Dendritic cell treated with granulocyte-macrophage colony-stimulating factor and Interleukin-4, amounts not matched to agents 40 ng/mL and 50 ng/mL, for 4 days (primary cell): Measurements from ENCODE around the gene IFITM10.
A peak's percentile ranks its signal among the peaks of the same experiment; 100 is the strongest.
"Not testable (repeated sequence)": the region's sequence is repeated elsewhere in the genome, so short reads cannot be mapped to it uniquely, and the experiment has no call there.

Experiments
- H3K27ac Mint-ChIP-seq: one replicate; pipeline ENCODE4 v1.8.0; 2022; ENCODE audit warnings: mild to moderate bottlenecking, mixed read lengths
- H3K27me3 Mint-ChIP-seq: one replicate; pipeline ENCODE4 v1.8.0; 2022; ENCODE audit warnings: mild to moderate bottlenecking, mixed read lengths
- H3K36me3 Mint-ChIP-seq: one replicate; pipeline ENCODE4 v1.8.0; 2022; ENCODE audit warnings: low read depth, mixed read lengths
- H3K4me1 Mint-ChIP-seq: one replicate; pipeline ENCODE4 v1.8.0; 2022; ENCODE audit warnings: low read depth, mixed read lengths
- H3K4me3 Mint-ChIP-seq: one replicate; pipeline ENCODE4 v1.8.0; 2022; ENCODE audit warnings: mild to moderate bottlenecking, moderate library complexity, mixed read lengths
- H3K9me3 Mint-ChIP-seq: one replicate; pipeline ENCODE4 v1.8.0; 2022; ENCODE audit warnings: mixed read lengths
- intact Hi-C: fragments of 100-400 bp; cut with micrococcal nuclease; formaldehyde crosslinking; loops from one replicate; pipeline ENCODE4 v1.15.0; 2022

IFITM10 gene

DNA sequence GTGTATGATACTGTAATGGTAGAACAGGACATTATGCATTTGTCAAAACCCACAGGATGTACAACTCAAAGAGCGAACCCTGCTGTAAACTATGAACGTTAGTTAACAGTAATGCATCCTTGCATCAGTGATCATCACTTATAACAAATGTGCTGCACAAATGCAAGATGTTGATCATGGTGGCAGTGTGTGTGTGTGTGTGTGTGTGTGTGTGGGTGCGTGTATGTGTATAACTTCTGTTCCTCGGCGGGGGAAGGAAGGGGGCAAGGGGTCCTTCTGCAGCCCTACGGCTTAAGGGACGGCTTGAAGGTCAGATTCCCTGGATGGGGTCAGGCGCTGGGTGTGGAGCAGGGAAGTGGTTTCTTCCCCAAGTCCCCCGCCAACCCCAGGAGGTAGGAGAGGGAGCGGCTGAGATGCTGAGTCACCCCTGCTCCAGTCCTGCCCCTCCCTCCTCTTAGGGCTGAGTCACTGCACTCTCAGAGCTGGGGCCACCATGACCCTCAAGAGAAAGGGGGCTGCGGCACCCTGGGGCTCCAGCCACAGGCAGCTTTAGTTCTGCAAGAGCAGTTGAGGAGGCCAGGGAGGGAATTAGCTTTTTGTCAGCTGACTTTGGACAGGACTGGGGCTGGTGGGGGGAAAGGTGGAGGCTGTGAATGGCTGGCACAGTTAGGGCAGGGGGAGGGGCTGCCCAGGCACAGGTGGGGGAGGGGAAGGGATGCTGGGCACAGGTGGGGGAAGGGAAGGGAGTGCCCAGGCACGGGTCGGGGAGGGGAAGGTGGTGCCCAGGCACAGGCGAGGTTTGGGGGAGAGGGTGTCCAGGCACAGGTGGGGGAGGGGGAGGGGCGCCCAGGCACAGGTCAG is 22.1 kb upstream of the IFITM10 start:
- peaks cover 84% of the 10 kb centered on the region for H3K4me1 Mint-ChIP-seq
- intact Hi-C loops: loop anchor here (1.0 kb wide), 1 partner anchor 14 kb away; no protein-coding TSS in a partner anchor
- H3K27ac Mint-ChIP-seq: peak overlapping the region; percentile 87
- H3K27me3 Mint-ChIP-seq: peaks cover 12% of the 10 kb centered on the region
- no peaks in the 10 kb centered on the region for H3K36me3 Mint-ChIP-seq
- H3K9me3 Mint-ChIP-seq: no peaks in the 10 kb centered on the region
- H3K4me3 Mint-ChIP-seq: peak overlapping the region; percentile 64

DNA sequence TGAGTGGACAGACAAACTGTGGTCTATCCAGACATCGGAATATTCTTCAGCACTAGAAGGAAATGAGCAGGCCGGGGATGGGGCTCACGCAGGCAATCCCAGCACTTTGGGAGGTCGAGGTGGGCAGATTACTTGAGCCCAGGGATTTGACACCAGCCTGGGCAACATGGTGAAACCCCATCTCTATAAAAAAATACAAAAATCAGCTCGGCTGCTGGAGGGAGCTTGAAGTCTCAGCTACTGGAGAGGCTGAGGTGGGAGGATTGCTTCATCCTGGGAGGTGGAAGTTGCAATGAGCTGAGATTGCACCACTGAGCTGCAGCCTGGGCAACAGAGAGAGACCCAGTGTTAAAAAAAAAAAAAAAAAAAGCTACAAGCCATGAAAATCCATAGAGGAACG is 21.3 kb upstream of the IFITM10 start:
- peak overlapping the region; percentile 87 for H3K27ac Mint-ChIP-seq
- H3K4me1 Mint-ChIP-seq: peaks cover 76% of the 10 kb centered on the region
- no peaks in the 10 kb centered on the region for H3K9me3 Mint-ChIP-seq
- H3K4me3 Mint-ChIP-seq: peak overlapping the region; percentile 64
- H3K36me3 Mint-ChIP-seq: no peaks in the 10 kb centered on the region
- intact Hi-C loops: loop anchor here (1.0 kb wide), 1 partner anchor 15 kb away; no protein-coding TSS in a partner anchor
- H3K27me3 Mint-ChIP-seq: peaks cover 8% of the 10 kb centered on the region

DNA sequence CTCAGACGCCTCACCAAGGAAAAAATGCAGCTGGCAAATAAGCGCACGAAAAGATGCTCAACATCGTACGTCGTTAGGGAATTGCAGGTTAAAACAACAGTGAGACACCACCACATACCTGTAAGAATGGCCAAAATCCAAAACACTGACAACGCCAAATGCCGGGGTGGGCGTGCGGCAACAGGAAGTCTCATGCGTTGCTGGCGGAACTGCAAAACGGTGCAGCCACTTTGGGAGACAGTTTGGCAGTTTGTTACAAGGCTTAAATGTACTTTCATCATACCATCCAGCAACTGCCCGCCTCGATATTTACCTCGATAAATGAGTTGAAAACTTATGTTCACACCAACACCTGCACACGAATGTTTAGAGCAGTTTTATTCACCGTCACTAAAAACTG is 20.9 kb upstream of the IFITM10 start:
- Mint-ChIP-seq H3K4me1 (peaks cover 73% of the 10 kb centered on the region), H3K4me3 (no peak overlapping the region), H3K36me3 (no peaks in the 10 kb centered on the region), H3K27me3 (peaks cover 6% of the 10 kb centered on the region), H3K9me3 (no peaks in the 10 kb centered on the region), H3K27ac (peak overlapping the region; percentile 87)
- intact Hi-C loops: no loop called here

DNA sequence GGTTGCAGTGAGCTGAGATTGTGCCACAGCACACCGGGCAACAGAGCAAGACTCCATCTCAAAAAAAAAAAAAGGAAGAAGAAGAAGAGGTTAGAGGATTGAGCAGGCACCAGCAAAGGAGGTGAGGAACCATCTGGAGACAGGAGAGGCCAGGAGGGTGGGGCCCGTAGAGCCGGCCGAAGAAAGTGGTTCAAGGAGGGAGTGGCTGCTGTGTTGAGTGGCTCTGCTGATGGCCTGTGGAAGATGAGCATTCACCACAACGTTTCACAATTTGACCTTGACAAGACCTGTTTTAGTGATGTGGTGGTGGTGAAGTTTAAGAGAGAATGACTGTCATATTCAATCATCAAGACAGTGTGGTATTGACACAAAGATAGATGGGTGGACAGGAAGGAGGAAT is 20.1 kb upstream of the IFITM10 start:
- intact Hi-C loops: no loop called here

DNA sequence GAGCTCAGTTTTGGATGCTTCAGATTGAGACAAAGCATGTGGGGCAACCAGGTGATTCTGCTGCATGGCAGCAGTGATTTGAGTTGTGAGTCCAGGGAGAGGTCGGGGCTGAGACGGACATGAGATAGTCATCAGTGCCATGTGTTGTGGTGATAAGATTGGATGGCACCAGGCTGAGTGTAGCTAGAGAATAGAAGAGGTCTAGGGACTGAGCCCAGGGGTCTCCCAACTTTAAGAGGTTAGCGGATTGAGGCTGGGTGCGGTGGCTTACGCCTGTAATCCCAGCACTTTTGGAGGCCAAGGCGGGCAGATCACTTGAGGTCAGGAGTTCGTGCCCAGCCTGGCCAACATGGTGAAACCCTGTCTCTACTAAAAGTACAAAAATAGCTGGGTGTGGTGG is 19.7 kb upstream of the IFITM10 start:
- Mint-ChIP-seq H3K4me3 (no peak overlapping the region), H3K27me3 (peaks cover 4% of the 10 kb centered on the region), H3K4me1 (peaks cover 73% of the 10 kb centered on the region), H3K36me3 (no peaks in the 10 kb centered on the region), H3K27ac (peak overlapping the region; percentile 87), H3K9me3 (no peaks in the 10 kb centered on the region)
- intact Hi-C loops: no loop called here

More for the DNA sequence above, 20.1 kb upstream of the IFITM10 start:
- Mint-ChIP-seq H3K4me3 (no peak overlapping the region), H3K27ac (peak overlapping the region; percentile 87), H3K4me1 (peaks cover 73% of the 10 kb centered on the region), H3K9me3 (no peaks in the 10 kb centered on the region), H3K27me3 (peaks cover 4% of the 10 kb centered on the region), H3K36me3 (no peaks in the 10 kb centered on the region)

DNA sequence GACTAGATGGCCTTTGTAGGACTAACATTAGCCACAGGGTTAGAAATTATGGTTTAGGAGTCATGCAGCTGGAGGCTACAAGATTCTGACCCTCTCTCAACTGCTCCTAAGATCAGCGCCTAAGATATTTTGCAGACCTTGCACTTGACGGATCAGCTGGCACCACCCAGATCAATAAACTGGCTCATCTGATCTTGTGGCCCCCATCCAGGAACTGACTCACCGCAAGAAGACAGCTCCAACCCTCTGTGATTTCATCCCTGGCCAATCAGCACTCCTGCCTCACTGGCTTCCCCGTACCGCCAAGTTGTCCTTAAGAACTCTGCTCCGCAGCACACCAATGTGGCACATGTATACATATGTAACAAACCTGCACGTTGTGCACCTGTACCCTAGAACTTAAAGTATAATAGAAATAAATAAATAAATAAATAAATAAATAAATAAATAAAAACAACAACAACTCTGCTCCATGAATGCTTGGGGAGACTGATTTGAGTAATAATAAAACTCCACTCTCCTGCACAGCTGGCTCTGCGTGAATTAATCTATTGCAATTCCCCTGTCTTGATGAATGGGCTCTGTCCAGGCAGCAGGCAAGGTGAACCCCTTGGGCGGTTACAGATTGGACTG is 19.0 kb upstream of the IFITM10 start:
- Mint-ChIP-seq H3K4me1 (peaks cover 69% of the 10 kb centered on the region), H3K27ac (peak overlapping the region; percentile 87)
- H3K27me3 Mint-ChIP-seq, H3K4me3 Mint-ChIP-seq, H3K9me3 Mint-ChIP-seq, H3K36me3 Mint-ChIP-seq, intact Hi-C loops: not testable (repeated sequence)

DNA sequence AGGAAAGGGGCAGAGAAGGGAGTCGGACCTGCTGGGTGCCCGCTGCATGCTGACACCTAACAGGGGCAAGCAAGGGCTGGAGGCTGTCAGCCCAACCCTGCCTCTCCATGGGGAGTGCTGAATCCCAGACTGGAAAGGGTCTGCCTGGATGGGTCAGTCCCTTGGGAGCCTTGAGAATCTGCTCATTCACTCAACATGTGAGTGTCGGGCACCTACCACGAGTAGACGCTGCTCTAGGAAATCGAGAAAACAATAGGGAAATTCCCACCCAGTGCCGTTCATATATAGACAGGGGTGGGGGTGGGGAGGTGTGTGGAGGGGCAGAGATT is 17.7 kb upstream of the IFITM10 start:
- Mint-ChIP-seq H3K4me1 (peaks cover 59% of the 10 kb centered on the region), H3K27ac (peak overlapping the region; percentile 26), H3K4me3 (no peak overlapping the region), H3K36me3 (no peaks in the 10 kb centered on the region), H3K9me3 (no peaks in the 10 kb centered on the region), H3K27me3 (no peaks in the 10 kb centered on the region)
- intact Hi-C loops: no loop called here

DNA sequence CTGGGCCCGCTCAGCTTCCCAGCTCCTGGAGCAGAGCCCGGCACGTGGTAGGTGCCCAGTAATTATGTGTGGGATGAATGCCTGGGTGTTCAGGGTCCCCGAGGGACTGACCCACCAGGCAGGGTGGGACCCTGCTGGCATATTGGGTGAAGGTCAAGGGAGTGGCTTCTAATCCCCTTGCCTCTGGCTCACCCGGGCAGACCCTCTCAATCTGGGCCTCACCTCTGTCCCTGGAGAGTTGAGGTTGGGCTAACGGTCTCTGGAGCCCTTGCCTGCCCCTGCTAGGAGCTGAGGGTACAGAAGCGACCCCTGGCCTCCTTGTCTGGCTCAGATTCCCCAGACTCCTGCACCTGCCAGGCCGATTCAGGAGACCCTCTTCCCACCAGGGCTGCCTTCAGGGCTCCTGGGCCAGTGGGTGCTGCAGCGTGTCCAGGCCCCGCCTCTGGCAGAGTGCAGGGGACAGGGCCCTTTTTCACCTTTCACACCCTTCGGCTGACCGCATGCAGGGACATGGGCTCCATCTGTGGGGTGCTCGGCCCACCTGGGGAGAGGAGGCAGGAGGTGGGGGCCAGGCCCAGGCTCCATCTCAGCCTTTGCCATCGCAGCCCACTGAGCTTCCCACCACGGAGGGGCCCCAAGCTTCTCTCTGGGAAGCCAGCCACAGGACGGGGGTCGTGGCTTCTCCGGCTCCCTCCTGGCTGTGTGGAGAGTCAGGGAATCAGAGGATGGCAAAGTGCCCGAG is 17.2 kb upstream of the IFITM10 start:
- intact Hi-C loops: no loop called here
- Mint-ChIP-seq H3K9me3 (no peaks in the 10 kb centered on the region), H3K27ac (no peak overlapping the region), H3K4me3 (no peak overlapping the region), H3K27me3 (no peaks in the 10 kb centered on the region), H3K36me3 (peaks cover 5% of the 10 kb centered on the region), H3K4me1 (peaks cover 58% of the 10 kb centered on the region)

DNA sequence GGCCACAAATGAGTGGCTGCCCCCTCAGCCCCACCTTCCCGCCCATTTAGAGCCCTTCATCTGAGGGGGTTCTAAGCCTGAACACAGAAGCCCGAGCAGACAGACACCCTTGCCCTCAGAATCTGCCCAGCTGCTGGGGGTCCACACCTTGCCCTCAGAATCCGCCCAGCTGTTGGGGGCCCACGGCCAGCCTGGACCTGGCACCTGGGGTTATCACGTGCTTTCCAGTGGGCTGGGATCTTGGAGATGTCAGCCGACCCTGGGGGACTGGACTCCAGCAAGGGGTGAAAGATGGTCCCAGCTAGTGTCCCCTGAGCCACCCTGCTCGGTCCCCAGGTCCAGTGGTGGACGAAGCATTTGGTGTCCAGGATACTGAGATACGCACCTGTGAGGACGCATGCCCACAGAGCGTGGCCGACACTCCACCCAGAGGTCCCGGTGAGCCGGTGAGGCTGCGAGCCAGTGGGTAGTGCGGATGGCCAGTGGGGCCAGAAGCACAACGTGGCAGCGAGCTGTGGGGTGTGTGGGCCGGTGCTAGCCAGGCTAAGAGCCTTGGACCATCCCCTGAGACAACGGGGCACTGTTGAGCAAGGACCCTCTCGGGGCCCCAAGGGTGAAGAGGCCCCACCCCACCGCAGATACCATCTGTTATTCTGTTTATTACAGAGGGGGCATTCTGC is 16.5 kb upstream of the IFITM10 start:
- intact Hi-C loops: no loop called here

DNA sequence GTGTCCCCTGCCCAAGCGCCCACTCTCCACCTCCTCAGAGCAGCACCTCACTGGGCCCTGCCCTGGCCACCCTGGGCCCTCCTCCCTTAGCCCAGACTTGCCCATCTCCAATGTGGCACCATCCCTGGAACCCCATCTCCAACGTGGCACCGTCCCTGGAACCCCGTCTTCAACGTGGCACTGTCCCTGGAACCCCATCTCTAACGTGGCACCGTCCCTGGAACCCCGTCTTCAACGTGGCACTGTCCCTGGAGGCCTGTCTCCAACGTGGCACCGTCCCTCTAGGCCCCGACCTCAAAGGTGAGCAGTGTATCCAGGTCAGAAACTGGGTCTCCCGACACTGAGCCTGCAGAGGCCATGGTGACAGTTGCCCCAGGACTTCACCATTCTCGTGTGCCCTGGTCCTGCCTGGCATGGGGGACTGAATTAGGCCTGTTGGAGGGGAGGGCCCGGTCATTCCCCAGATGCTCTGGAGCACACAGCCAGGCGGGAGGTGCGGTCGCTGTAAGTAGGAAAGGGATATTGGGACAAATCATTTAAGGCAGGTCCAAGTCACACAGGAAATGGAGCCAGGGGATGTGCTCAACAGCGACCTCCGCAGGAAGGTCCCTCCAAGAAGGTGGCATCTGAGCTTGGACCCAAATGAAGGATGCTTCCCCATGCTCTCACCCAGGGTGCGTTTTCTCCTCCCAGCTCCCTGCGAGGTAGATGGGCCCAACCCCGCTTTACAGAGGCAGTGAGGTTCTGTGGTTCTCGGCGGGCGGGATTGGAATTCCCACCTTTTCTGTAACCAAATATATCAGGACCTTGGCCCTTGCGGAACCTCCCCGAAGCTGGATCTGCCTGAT is 15.7 kb upstream of the IFITM10 start:
- Mint-ChIP-seq H3K4me3 (no peak overlapping the region), H3K4me1 (peaks cover 58% of the 10 kb centered on the region), H3K27ac (no peak overlapping the region), H3K9me3 (no peaks in the 10 kb centered on the region), H3K27me3 (no peaks in the 10 kb centered on the region), H3K36me3 (peaks cover 20% of the 10 kb centered on the region)
- intact Hi-C loops: no loop called here

More for the DNA sequence above, 16.5 kb upstream of the IFITM10 start:
- Mint-ChIP-seq H3K4me1 (peaks cover 58% of the 10 kb centered on the region), H3K9me3 (no peaks in the 10 kb centered on the region), H3K36me3 (peaks cover 12% of the 10 kb centered on the region), H3K27ac (no peak overlapping the region), H3K27me3 (no peaks in the 10 kb centered on the region), H3K4me3 (no peak overlapping the region)

DNA sequence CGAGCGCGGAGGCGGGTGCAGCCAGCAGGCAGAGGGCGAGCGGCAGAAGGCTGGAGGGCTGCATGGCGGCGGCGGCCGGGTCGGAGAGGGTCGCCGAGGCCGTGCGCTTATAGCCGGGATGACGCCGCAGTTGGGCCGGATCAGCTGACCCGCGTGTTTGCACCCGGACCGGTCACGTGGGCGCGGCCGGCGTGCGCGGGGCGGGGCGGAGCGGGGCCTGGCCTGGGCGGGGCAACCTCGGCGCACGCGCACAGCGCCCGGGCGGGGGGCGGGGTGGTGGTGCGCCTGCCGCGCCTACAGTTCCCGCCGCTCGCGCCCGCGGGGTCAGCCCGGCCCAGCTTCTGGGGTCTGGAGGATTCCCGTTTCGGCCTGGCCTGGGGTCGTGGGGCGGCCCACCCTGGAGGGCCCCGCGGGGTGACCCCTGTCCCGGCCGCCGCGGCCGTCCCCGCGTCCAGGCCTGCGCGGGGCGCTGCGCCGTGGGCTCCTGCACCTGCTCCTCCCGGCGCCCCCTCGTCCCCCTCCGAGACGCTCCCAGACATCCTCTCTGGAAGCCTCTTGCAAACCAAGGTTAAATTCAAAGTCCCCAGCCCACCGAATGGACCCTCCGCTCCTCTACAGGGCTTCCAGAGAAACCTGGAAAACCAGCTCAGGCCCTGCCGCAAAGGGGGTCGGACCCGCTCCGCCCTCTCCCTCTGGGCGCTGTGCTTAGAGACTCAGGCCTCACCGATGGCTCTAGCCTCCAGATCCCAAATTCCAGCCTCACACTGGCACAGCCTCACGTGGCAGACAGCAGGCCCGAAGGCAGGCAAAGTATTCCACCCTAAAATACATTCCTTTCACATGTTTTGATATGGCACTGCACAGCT is 13.6 kb upstream of the IFITM10 start, which contains the start of gene CTSD:
TSS of gene CTSD (minus strand) at position 132 of the 866 bp plus-strand sequence. CDS start at position 64, 68 bp downstream.
- H3K4me1 Mint-ChIP-seq: peaks cover 58% of the 10 kb centered on the region
- no peaks in the 10 kb centered on the region for H3K27me3 Mint-ChIP-seq
- H3K4me3 Mint-ChIP-seq: peak within 1 kb of the TSS; percentile 89
- peaks cover 41% of the 10 kb centered on the region for H3K36me3 Mint-ChIP-seq
- intact Hi-C loops: loop anchor here (5.0 kb wide), 1 partner anchor 503 kb away; no protein-coding TSS in a partner anchor
- no peaks in the 10 kb centered on the region for H3K9me3 Mint-ChIP-seq
- H3K27ac Mint-ChIP-seq: peak within 1 kb of the TSS; percentile 96

DNA sequence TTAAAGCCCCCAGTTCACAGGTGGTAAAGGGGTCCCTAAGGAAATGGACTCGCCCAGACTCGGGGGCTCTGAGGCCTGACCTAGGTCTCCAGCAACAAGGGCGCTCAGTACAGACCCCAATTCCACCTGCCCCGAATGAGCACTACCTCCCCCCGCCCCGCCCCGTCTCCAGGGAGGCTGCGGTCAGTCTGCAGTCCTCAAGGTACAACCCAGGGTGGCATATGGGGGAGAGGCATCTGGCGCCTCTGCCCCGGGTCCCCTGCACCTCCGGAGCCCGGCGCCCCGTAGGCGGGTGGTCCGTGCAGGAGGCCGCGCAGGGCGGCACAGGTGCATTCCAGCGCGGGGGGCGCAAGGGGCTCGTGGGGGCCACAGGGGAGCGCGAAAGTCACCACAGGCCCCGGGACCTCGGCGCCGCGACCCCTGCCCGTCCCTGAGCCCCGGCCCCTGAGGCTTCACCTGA is 13.0 kb upstream of the IFITM10 start:
- H3K9me3 Mint-ChIP-seq: no peaks in the 10 kb centered on the region
- intact Hi-C loops: loop anchor here (5.0 kb wide), 1 partner anchor 504 kb away; no protein-coding TSS in a partner anchor
- H3K27ac Mint-ChIP-seq: peak overlapping the region; percentile 96
- no peaks in the 10 kb centered on the region for H3K27me3 Mint-ChIP-seq
- H3K36me3 Mint-ChIP-seq: peaks cover 47% of the 10 kb centered on the region
- peaks cover 58% of the 10 kb centered on the region for H3K4me1 Mint-ChIP-seq
- H3K4me3 Mint-ChIP-seq: peak overlapping the region; percentile 84
